ENCODE data around the gene XIRP2. TPM values are rescaled to one million over a fixed set of nuclear protein-coding genes. Genes with fewer than 3 reads are reported as not detected.

Gene XIRP2
- total and polyA plus RNA-seq, 2 of the 13 experiments (the other 11 are each of a cell fraction or from before 2014, with no cell fraction given): 0.04 to 0.05 TPM

GRCh38 chr2:167059173-167059572 is 170.9 kb downstream of the XIRP2 start:
- H3K27ac ChIP-seq (ENCODE audit: extremely low read length, insufficient read depth, low read length): no peak overlapping the region
- DNase-seq (ENCODE audit: low spot score) (no peak), FAIRE-seq (no peak), ATAC-seq (no peak)
- H3K36me3 ChIP-seq (replicated peaks in 1 of 2; ENCODE audit: control insufficient read depth in 1 of 2, insufficient read depth in 2 of 2, low read length in 2 of 2): no peaks in the 10 kb centered on the region
- H2AFZ ChIP-seq (ENCODE audit: low read length): no peak overlapping the region
- H3K27me3 ChIP-seq (ENCODE audit: control insufficient read depth in 1 of 2, insufficient read depth in 2 of 2, low read length in 2 of 2): no peaks in the 10 kb centered on the region
- H3K79me2 ChIP-seq (ENCODE audit: insufficient read depth, low read length): no peaks in the 10 kb centered on the region
- WGBS (ENCODE audit: low lambda C conversion rate): 14% methylated on average over 10 of the region's 10 CpGs
- POLR2A ChIA-PET: no interaction called here
- CTCF ChIA-PET (ENCODE audit: low intra/inter-chr PET ratio, low total read pairs): no interaction called here
- in situ Hi-C loops (cut with HindIII; ENCODE audit: extremely low pct_ligation_motif_present, low pct_unique_long_range_greater_than_20kb) (no loop called here), intact Hi-C loops (cut with micrococcal nuclease; ENCODE audit: unreplicated experiment) (no loop called here)
- H3K4me3 ChIP-seq (replicated peaks in 1 of 3; ENCODE audit: insufficient read depth in 1 of 3, low read depth in 2 of 3, low read length in 3 of 3): no peak overlapping the region
- no peaks in the 10 kb centered on the region for H4K20me1 ChIP-seq (ENCODE audit: insufficient read depth, low read length)
- H3K9ac ChIP-seq (ENCODE audit: insufficient read depth, low read depth, low read length): no peak overlapping the region
- no peak overlapping the region for H3K4me2 ChIP-seq (ENCODE audit: low read depth, low read length)
- H3K4me1 ChIP-seq (ENCODE audit: insufficient read depth, low read length): no peaks in the 10 kb centered on the region
- H3K9me3 ChIP-seq (ENCODE audit: low read length): no peaks in the 10 kb centered on the region
- TF ChIP-seq ZNF784 (CRISPR knock-in tag; IDR thresholded peaks at IDR 0.05; ENCODE audit: borderline replicate concordance) (no peak), TARDBP (CRISPR knock-in tag; IDR thresholded peaks at IDR 0.05) (no peak), ZFP36L2 (CRISPR knock-in tag; IDR thresholded peaks at IDR 0.05) (no peak), PLRG1 (conservative IDR thresholded peaks at IDR 0.05) (no peak), TCF7L2 (IDR thresholded peaks at IDR 0.05; ENCODE audit: low read depth, low read length) (no peak)
- BruUV-seq (replicated peaks): no TSS peak

- Histone ChIP-seq H3K9ac (ENCODE audit: insufficient read depth, low read depth, low read length) (no peak overlapping the region), H3K36me3 (replicated peaks in 1 of 2; ENCODE audit: control insufficient read depth in 1 of 2, insufficient read depth in 2 of 2, low read length in 2 of 2) (no peaks in the 10 kb centered on the region), H3K9me3 (ENCODE audit: low read length) (no peaks in the 10 kb centered on the region), H3K4me2 (ENCODE audit: low read depth, low read length) (no peak overlapping the region), H3K27ac (ENCODE audit: extremely low read length, insufficient read depth, low read length) (no peak overlapping the region), H3K4me3 (replicated peaks in 1 of 3; ENCODE audit: insufficient read depth in 1 of 3, low read depth in 2 of 3, low read length in 3 of 3) (no peak overlapping the region), H3K4me1 (ENCODE audit: insufficient read depth, low read length) (no peaks in the 10 kb centered on the region), H3K27me3 (ENCODE audit: control insufficient read depth in 1 of 2, insufficient read depth in 2 of 2, low read length in 2 of 2) (no peaks in the 10 kb centered on the region), H4K20me1 (ENCODE audit: insufficient read depth, low read length) (no peaks in the 10 kb centered on the region), H2AFZ (ENCODE audit: low read length) (no peak overlapping the region), H3K79me2 (ENCODE audit: insufficient read depth, low read length) (no peaks in the 10 kb centered on the region)
- FAIRE-seq (no peak), DNase-seq (ENCODE audit: low spot score) (no peak), ATAC-seq (no peak)
- ChIA-PET CTCF (ENCODE audit: low intra/inter-chr PET ratio, low total read pairs) (no interaction called here), POLR2A (no interaction called here)
- WGBS (ENCODE audit: low lambda C conversion rate): 0% methylated on average over 1 of the region's 1 CpG
- BruUV-seq (replicated peaks): no TSS peak
- intact Hi-C loops (cut with micrococcal nuclease; ENCODE audit: unreplicated experiment): no loop called here
- in situ Hi-C loops (cut with HindIII; ENCODE audit: extremely low pct_ligation_motif_present, low pct_unique_long_range_greater_than_20kb): no loop called here
- no peak for TF ChIP-seq GRHL1 (CRISPR knock-in tag; conservative IDR thresholded peaks at IDR 0.05)
- no peak for TF ChIP-seq ARNTL (CRISPR knock-in tag; IDR thresholded peaks at IDR 0.05)
- TF ChIP-seq ZNF253 (CRISPR knock-in tag; IDR thresholded peaks at IDR 0.05; ENCODE audit: borderline replicate concordance): no peak
- TF ChIP-seq KLF11 (CRISPR knock-in tag; IDR thresholded peaks at IDR 0.05): no peak
- TF ChIP-seq ZHX1 (CRISPR knock-in tag; IDR thresholded peaks at IDR 0.05; ENCODE audit: low read depth): no peak
- no peak for TF ChIP-seq ZNF512 (CRISPR knock-in tag; IDR thresholded peaks at IDR 0.05)
- TF ChIP-seq NBN (conservative IDR thresholded peaks at IDR 0.05): no peak
- TF ChIP-seq PAWR (CRISPR knock-in tag; IDR thresholded peaks at IDR 0.05; ENCODE audit: borderline replicate concordance): no peak
- no peak for TF ChIP-seq MAFF (IDR thresholded peaks at IDR 0.05; ENCODE audit: low read depth, low read length)
These were observed 181.6 kb downstream of the XIRP2 start for GRCh38 chr2:167069855-167070254.
